Liver (tissue), 9 donors: ENCODE measurements around the gene PLA1A. TPM values are rescaled to one million over a fixed set of nuclear protein-coding genes. Genes with fewer than 3 reads are reported as not detected.

Experiments used
- DNase-seq: peaks from one replicate; pipeline ENCODE4 v3.0.0-alpha.2; 2017; ENCODE audit warnings: low spot score
- H3K27ac ChIP-seq, 2 donors: one replicate each; pipeline ENCODE4 v1.7.0; 2013; ENCODE audit warnings: inconsistent platforms in 2 of 2, low read length in 2 of 2, control low read depth in 1 of 2, low read depth in 1 of 2, mild to moderate bottlenecking in 1 of 2
- H3K27me3 ChIP-seq, 4 donors: one replicate each; pipeline versions ENCODE4 v1.6.1 to v1.7.0; 2013; ENCODE audit warnings: low read length in 3 of 4, inconsistent platforms in 1 of 4, mild to moderate bottlenecking in 1 of 4, moderate library complexity in 1 of 4; ENCODE audit not compliant: control insufficient read depth in 4 of 4, insufficient read depth in 4 of 4
- H3K36me3 ChIP-seq, 4 donors: one replicate each; pipeline versions ENCODE4 v1.6.1 to v1.7.0; 2013; ENCODE audit warnings: low read length in 3 of 4, mild to moderate bottlenecking in 3 of 4, low read depth in 1 of 4, moderate library complexity in 1 of 4; ENCODE audit not compliant: control insufficient read depth in 4 of 4, insufficient read depth in 3 of 4
- H3K4me1 ChIP-seq, 4 donors: one replicate each; pipeline versions ENCODE4 v1.6.1 to v1.7.0; 2013; ENCODE audit warnings: low read length in 3 of 4, mild to moderate bottlenecking in 3 of 4, moderate library complexity in 1 of 4; ENCODE audit not compliant: control insufficient read depth in 4 of 4, insufficient read depth in 4 of 4
- H3K4me3 ChIP-seq, 3 donors: one replicate each; pipeline versions ENCODE4 v1.6.1 to v1.7.0; 2013; ENCODE audit warnings: low read length in 3 of 3, control low read depth in 1 of 3, low read depth in 1 of 3, mild to moderate bottlenecking in 1 of 3
- H3K9ac ChIP-seq, 2 donors: one replicate each; pipeline ENCODE4 v1.7.0; 2013; ENCODE audit warnings: low read length in 2 of 2, mild to moderate bottlenecking in 2 of 2, moderate library complexity in 2 of 2, control low read depth in 1 of 2, low read depth in 1 of 2
- H3K9me3 ChIP-seq, 4 donors: one replicate each; pipeline versions ENCODE4 v1.6.1 to v1.7.0; 2013; ENCODE audit warnings: low read length in 3 of 4; ENCODE audit not compliant: control insufficient read depth in 4 of 4
- EGR1 ChIP-seq, 2 donors: IDR thresholded peaks; 2 replicates each; pipeline ENCODE4 v1.6.1; 2016 to 2018; ENCODE audit warnings: antibody characterized with exemption in 2 of 2, low read depth in 2 of 2
- FOXA1 ChIP-seq: IDR thresholded peaks from 2 replicates; pipeline ENCODE4 v1.6.1; 2016; ENCODE audit warnings: antibody characterized with exemption
- FOXA2 ChIP-seq: IDR thresholded peaks from 2 replicates; pipeline ENCODE4 v1.6.1; 2016; ENCODE audit warnings: antibody characterized with exemption
- GABPA ChIP-seq, 2 donors: IDR thresholded peaks in 1 of 2; conservative IDR thresholded peaks in 1 of 2; 2 replicates each; pipeline ENCODE4 v1.6.1; 2016; ENCODE audit warnings: antibody characterized with exemption in 2 of 2, mild to moderate bottlenecking in 1 of 2, moderate library complexity in 1 of 2
- HNF4A ChIP-seq, 2 donors: conservative IDR thresholded peaks; 2 replicates each; pipeline ENCODE4 v1.6.1; 2016; ENCODE audit warnings: antibody characterized with exemption in 2 of 2, mild to moderate bottlenecking in 2 of 2
- HNF4G ChIP-seq: IDR thresholded peaks from 2 replicates; pipeline ENCODE4 v1.6.1; 2016; ENCODE audit warnings: antibody characterized with exemption
- JUND ChIP-seq, 2 donors: IDR thresholded peaks; 2 replicates each; pipeline ENCODE4 v1.6.1; 2016; ENCODE audit warnings: antibody characterized with exemption in 2 of 2
- RAD21 ChIP-seq, 2 donors: IDR thresholded peaks; 2 replicates each; pipeline ENCODE4 v1.6.1; 2016; ENCODE audit warnings: antibody characterized with exemption in 2 of 2, mild to moderate bottlenecking in 2 of 2
- RXRA ChIP-seq, 2 donors: IDR thresholded peaks; 2 replicates each; pipeline ENCODE4 v1.6.1; 2017 to 2018; ENCODE audit warnings: antibody characterized with exemption in 2 of 2, mild to moderate bottlenecking in 1 of 2
- SP1 ChIP-seq: IDR thresholded peaks from 2 replicates; pipeline ENCODE4 v1.6.1; 2018; ENCODE audit warnings: antibody characterized with exemption, mild to moderate bottlenecking
- TAF1 ChIP-seq: conservative IDR thresholded peaks from 2 replicates; pipeline ENCODE4 v1.6.1; 2016; ENCODE audit warnings: antibody characterized with exemption, mild to moderate bottlenecking
- YY1 ChIP-seq: IDR thresholded peaks from 2 replicates; pipeline ENCODE4 v1.6.1; 2016; ENCODE audit warnings: antibody characterized with exemption, mild to moderate bottlenecking
- WGBS: extraction: QIAGEN DNeasy Blood & Tissue Kit; methylation state at CpG from one replicate; pipeline ENCODE4 v1.1.7; 2013; 5-methylcytosine and 5-hydroxymethylcytosine counted together
- polyA plus RNA-seq, 2 donors: library from polyadenylated mRNA; stranded (reverse) in 1 of 2; unstranded in 1 of 2; fragments of 200-250 nt in 1 of 2; fragments of >200 nt in 1 of 2; fragmentation: Nextera tagmentation in 1 of 2; extraction: Ambion mirVana in 1 of 2; gene quantifications; one replicate each; pipeline versions ENCODE4 v1.2.1 to v1.2.3, GENCODE V29; 2013 to 2015
- total RNA-seq, 2 donors: library from RNA; depleted of rRNA; stranded (reverse); fragments of >200 nt; gene quantifications; one replicate each; pipeline ENCODE4 v1.2.3, GENCODE V29; 2014
- TF ChIP-seq, protein P1 (sequence below): fragments of 150-350 bp; IDR thresholded peaks from 2 replicates; pipeline ENCODE4 v1.5.1; 2017; ENCODE audit warnings: improper control_type of control experiment, low read depth, low read length; ENCODE audit not compliant: missing input control
- TF ChIP-seq, protein P2 (sequence below): IDR thresholded peaks from 2 replicates; pipeline ENCODE4 v1.6.1; 2016; ENCODE audit warnings: antibody characterized with exemption, mild to moderate bottlenecking
- TF ChIP-seq, protein P3 (sequence below): IDR thresholded peaks from 2 replicates; pipeline ENCODE4 v1.6.1; 2016; ENCODE audit warnings: antibody characterized with exemption
- donor health status: healthy.
- donor health status: healthy.
- donor health status: healthy.
- donor health status: healthy.
- donor health status: healthy.

The PLA1A gene
- total and polyA plus RNA-seq, 4 donors: 6.0 to 63.9 (median 33.0) TPM

DNA sequence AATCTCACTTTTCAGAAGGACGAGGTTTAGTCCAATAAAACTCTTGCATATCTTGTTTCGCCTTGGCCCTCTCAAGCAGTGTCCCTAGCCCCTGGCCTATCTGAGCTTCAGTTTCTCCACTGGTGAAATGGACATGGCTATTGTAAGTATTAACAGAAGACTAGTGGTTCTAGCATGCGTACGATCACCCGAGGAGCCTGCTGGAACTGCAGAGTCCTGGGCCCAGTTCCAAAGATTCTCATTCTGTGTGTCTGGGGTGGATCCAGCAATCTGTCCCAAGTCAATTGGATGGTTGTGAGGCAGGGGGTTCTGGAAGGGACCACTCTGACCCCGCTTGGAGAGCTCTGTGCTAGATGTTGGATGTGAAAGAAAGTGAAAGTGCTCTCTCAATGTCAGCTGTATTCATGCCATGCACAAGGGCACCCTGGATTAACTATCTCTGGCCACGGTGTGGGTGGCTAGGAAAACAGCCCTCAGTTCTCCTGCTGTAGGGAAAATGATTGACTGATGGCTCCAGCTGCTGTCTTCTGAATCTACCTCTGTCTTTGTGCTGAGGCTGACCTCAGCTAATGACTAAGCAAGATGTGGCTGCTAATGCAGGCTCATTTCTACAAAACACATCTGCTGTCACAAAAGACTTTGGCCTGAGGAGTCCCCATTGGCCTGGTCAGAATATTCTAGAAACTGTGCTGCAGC is 1.9 kb upstream of the PLA1A start:
- H3K36me3 ChIP-seq: no peaks in the 10 kb centered on the region
- H3K9ac ChIP-seq: no peak overlapping the region
- DNase-seq: no peak
- peak overlapping the region in 1 of 2 donors; percentile 44 for H3K27ac ChIP-seq
- H3K4me1 ChIP-seq: peaks cover 2 to 42% (median 24%) of the 10 kb centered on the region in 4 donors
- H3K9me3 ChIP-seq: no peaks in the 10 kb centered on the region
- 74% methylated on average over 7 of the region's 7 CpGs for WGBS
- no peak for TF ChIP-seq FOXA2
- peak in 1 of 2 donors; percentile 23 for TF ChIP-seq HNF4A (conservative IDR thresholded peaks at IDR 0.05)
- H3K27me3 ChIP-seq: no peaks in the 10 kb centered on the region
- peak overlapping the region in 1 of 3 donors; percentile 3 for H3K4me3 ChIP-seq

DNA sequence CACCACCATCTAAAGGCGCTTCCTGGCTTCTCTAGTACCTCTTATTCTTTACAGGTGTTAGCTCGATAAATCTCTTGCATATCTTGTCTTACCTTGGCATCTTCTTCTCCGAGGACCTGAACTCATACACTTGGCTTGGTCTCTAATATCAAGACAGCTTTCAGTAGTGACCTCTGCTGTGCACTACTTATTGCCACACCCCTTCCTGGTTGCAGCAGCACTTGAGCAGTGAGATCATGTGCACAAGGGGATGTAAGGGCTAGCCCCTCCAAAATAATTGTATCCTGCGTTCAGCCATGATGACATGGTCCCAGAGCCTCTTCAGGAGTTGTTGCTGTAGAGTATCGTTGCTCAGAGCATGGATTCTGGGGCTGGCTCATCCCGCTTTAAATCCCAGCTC is 1.3 kb upstream of the PLA1A start:
- TF ChIP-seq FOXA1 (no peak), HNF4G (no peak), TAF1 (no peak), RAD21 (IDR thresholded peaks at IDR 0.05) (no peak), YY1 (no peak), JUND (IDR thresholded peaks at IDR 0.05) (no peak), GABPA (IDR thresholded peaks at IDR 0.05 in 1 of 2, conservative IDR thresholded peaks at IDR 0.05 in 1 of 2) (no peak)
- TF ChIP-seq, protein P1, sequence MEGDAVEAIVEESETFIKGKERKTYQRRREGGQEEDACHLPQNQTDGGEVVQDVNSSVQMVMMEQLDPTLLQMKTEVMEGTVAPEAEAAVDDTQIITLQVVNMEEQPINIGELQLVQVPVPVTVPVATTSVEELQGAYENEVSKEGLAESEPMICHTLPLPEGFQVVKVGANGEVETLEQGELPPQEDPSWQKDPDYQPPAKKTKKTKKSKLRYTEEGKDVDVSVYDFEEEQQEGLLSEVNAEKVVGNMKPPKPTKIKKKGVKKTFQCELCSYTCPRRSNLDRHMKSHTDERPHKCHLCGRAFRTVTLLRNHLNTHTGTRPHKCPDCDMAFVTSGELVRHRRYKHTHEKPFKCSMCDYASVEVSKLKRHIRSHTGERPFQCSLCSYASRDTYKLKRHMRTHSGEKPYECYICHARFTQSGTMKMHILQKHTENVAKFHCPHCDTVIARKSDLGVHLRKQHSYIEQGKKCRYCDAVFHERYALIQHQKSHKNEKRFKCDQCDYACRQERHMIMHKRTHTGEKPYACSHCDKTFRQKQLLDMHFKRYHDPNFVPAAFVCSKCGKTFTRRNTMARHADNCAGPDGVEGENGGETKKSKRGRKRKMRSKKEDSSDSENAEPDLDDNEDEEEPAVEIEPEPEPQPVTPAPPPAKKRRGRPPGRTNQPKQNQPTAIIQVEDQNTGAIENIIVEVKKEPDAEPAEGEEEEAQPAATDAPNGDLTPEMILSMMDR: no peak
- TF ChIP-seq, protein P2, sequence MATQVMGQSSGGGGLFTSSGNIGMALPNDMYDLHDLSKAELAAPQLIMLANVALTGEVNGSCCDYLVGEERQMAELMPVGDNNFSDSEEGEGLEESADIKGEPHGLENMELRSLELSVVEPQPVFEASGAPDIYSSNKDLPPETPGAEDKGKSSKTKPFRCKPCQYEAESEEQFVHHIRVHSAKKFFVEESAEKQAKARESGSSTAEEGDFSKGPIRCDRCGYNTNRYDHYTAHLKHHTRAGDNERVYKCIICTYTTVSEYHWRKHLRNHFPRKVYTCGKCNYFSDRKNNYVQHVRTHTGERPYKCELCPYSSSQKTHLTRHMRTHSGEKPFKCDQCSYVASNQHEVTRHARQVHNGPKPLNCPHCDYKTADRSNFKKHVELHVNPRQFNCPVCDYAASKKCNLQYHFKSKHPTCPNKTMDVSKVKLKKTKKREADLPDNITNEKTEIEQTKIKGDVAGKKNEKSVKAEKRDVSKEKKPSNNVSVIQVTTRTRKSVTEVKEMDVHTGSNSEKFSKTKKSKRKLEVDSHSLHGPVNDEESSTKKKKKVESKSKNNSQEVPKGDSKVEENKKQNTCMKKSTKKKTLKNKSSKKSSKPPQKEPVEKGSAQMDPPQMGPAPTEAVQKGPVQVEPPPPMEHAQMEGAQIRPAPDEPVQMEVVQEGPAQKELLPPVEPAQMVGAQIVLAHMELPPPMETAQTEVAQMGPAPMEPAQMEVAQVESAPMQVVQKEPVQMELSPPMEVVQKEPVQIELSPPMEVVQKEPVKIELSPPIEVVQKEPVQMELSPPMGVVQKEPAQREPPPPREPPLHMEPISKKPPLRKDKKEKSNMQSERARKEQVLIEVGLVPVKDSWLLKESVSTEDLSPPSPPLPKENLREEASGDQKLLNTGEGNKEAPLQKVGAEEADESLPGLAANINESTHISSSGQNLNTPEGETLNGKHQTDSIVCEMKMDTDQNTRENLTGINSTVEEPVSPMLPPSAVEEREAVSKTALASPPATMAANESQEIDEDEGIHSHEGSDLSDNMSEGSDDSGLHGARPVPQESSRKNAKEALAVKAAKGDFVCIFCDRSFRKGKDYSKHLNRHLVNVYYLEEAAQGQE: no peak
- DNase-seq: no peak
- H3K4me1 ChIP-seq: peaks cover 2 to 42% (median 24%) of the 10 kb centered on the region in 4 donors
- WGBS: 90% methylated on average over 6 of the region's 6 CpGs
- H3K9ac ChIP-seq: no peak overlapping the region
- H3K36me3 ChIP-seq: no peaks in the 10 kb centered on the region
- H3K27me3 ChIP-seq: no peaks in the 10 kb centered on the region
- no peaks in the 10 kb centered on the region for H3K9me3 ChIP-seq
- H3K4me3 ChIP-seq: no peak overlapping the region
- H3K27ac ChIP-seq: no peak overlapping the region

DNA sequence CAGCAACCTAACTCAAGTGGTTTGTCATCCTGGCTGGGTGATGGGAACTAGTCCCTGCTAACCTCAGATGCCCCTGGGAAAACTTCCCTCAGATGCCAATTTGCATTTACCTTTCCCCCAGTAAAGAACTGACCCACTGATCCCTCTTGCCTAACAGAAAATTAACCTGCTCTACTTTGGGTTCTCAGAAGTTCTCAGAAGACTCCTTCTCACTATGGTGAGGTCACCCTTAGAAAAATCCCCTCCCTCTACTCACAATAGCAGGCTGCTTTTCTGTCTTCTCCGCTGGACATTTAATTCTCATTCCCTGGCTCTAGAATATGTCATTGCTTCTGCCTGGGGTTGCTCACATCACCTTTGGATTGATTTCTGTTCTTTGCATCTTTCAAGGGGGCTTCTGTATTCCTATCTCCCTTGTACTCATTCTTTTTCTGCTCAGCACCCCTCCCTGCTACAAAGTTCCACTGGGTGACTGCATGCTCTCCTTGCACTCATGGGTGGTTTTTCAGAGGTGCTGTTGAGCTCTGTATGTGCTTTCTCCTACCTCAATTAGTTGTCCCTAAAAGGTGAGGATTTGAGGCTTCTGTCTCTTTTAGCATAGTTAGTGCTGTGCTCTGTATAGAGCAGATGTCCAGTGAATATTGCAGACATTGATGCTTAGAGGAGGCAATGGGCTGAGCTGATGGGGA is 869 bp downstream of the PLA1A start:
- peak overlapping the region; percentile 20 to 41 (median 33) for H3K4me3 ChIP-seq
- peak overlapping the region; percentile 10 to 86 for H3K27ac ChIP-seq
- 86% methylated on average over 1 of the region's 1 CpG for WGBS
- peaks cover 2 to 42% (median 24%) of the 10 kb centered on the region in 4 donors for H3K4me1 ChIP-seq
- H3K9me3 ChIP-seq: no peaks in the 10 kb centered on the region
- TF ChIP-seq SP1 (peak; percentile 49), TAF1 (no peak), HNF4G (no peak), HNF4A (conservative IDR thresholded peaks at IDR 0.05) (peak; percentile 53 to 58), RAD21 (IDR thresholded peaks at IDR 0.05) (no peak), JUND (IDR thresholded peaks at IDR 0.05) (peak in 1 of 2 donors; percentile 12), FOXA2 (no peak), RXRA (IDR thresholded peaks at IDR 0.05) (peak; percentile 90 to 93), EGR1 (IDR thresholded peaks at IDR 0.05; ENCODE audit: low read depth in 2 of 2) (no peak)
- TF ChIP-seq, protein P3, sequence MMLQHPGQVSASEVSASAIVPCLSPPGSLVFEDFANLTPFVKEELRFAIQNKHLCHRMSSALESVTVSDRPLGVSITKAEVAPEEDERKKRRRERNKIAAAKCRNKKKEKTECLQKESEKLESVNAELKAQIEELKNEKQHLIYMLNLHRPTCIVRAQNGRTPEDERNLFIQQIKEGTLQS: no peak
- H3K9ac ChIP-seq: no peak overlapping the region
- no peaks in the 10 kb centered on the region for H3K36me3 ChIP-seq
- DNase-seq: no peak
- no peaks in the 10 kb centered on the region for H3K27me3 ChIP-seq
